GM19238 (cell line): ENCODE measurements around the gene AP3M1.

Experiments used
- DNase-seq: peaks from one replicate; pipeline ENCODE4 v3.0.0; 2011; ENCODE audit warnings: low spot score; ENCODE audit not compliant: insufficient read length

Gene AP3M1

DNA sequence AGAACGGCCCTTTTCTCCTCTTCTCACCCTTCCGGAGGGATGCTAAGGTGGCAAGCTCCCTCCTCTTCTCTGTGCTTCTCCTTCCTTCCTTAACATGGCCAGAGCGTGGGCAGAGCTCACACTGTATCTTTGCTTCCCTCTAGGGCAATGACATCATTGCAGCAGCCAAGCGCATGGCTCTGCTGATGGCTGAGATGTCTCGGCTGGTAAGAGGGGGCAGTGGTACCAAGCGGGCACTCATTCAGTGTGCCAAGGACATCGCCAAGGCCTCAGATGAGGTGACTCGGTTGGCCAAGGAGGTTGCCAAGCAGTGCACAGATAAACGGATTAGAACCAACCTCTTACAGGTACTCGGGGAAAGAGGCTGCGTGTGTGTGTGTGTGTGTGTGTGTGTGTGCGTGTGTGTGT is 36.6 kb downstream of the AP3M1 start:
- no peak for DNase-seq

DNA sequence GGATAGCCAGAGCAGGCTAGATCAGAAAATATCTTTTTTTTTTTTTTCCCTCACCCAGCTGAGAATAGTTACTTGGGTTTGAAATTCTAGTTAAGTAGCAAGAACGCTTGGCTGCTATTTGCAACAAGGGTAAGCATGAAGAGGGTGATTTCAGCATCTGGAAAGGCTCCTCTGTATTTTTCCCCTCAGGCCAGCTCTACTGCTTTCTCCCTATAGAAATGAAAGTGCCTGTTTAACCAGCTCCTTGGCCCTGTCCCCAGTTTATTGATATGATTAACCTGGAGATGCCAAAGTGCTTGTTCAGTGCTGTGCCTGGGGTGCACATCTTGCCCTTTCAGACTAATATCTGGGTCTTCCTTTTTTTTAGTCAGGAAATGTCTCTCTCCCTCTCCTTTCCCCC is 37.1 kb downstream of the AP3M1 start:
- DNase-seq: no peak

DNA sequence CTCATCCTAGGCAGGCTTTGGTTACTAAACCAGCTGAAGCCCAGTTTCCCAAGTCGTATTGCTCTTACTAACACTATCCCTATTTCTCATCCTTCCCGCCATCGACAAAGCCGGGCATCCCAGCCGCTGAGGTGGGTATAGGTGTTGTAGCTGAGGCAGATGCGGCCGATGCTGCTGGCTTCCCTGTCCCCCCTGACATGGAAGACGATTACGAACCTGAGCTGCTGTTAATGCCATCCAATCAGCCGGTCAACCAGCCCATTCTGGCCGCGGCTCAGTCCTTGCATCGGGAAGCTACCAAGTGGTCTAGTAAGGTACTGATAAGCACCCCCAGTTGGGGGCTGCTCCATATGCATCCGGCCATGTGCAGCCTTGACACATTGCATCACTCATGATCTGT is 38.8 kb downstream of the AP3M1 start:
- DNase-seq: no peak

DNA sequence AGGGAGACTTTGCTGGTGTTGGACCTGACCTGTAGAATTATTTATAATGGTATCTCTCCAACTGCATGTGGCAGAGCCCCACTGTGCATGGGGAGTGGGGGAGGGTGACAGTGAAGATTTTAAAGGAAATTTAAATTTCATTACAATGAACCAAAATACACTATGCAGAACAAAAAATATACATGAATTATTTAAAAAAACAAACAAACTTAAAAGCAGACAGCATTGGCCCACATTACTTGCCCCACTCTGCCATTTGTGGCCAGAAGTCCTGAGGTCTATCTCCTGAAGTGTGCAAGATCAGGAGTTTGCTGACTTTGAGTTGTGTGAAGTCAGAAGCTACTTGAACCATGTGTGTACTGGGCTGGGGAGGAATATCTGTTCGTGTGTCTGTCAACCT is 40.5 kb downstream of the AP3M1 start:
- no peak for DNase-seq

DNA sequence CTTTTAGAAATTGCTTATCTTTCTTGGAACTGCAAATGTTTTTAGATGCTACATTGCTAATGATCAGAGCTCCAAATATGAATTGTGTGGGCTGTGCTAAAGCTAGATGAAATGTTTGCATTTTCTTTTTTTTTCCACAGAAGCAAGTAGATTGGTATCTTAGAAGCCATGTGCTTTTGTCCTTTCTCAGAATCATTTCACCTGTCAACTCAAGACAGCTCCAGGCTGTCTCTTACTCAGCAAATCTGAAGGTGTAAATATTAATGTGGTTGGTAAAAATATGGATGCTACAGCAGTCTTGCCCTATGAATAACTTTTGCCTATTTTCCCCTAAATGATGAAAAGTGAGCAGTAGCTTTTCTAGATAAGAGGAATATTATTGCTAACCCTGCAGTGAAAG is 41.2 kb downstream of the AP3M1 start:
- no peak for DNase-seq

DNA sequence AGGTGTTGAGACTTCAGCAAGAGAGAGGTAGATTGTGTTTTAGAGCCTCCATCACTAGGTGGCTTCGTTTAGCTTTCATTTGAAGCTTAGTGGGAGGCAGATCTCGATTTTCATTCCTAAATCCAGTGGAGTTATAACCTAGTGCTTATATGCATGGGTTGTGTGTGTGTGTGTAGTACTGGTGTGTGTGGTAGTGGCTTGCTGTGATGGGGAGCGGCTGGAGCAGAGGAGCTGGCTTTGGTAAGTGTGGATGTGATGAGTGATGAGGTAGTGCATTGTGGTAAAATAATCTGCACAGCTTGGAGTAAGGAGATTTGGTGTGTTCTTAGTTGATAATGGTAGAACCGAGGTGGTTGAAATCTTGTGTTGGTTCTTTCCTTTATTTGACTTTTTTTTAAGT is 43.2 kb downstream of the AP3M1 start:
- DNase-seq: no peak

DNA sequence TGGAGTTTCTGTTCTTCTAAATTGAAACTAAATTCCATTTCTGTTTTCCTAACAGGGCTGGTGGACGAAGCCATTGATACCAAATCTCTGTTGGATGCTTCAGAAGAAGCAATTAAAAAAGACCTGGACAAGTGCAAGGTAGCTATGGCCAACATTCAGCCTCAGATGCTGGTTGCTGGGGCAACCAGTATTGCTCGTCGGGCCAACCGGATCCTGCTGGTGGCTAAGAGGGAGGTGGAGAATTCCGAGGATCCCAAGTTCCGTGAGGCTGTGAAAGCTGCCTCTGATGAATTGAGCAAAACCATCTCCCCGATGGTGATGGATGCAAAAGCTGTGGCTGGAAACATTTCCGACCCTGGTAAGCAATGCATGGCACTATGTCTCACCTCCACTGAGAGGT is 45.6 kb downstream of the AP3M1 start:
- no peak for DNase-seq

DNA sequence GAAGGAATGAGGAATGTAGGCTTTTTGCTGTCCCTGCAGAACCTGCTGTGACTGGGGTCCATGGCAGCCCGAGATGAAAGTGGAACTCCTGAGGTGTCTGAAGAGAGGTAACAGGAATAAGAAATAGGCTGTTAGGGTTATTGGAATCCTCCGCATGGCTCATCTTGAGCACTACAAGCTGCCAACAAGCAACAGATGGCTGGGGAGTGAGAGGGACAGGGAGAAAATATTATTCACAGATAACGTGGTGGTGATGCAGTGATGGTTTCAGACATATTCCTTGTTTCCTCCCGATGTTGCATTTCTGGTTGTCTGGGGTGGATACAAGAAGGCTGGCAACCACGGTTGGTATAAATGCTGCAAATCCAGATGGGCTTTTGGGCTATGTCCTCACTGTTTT is 46.1 kb downstream of the AP3M1 start:
- no peak for DNase-seq

DNA sequence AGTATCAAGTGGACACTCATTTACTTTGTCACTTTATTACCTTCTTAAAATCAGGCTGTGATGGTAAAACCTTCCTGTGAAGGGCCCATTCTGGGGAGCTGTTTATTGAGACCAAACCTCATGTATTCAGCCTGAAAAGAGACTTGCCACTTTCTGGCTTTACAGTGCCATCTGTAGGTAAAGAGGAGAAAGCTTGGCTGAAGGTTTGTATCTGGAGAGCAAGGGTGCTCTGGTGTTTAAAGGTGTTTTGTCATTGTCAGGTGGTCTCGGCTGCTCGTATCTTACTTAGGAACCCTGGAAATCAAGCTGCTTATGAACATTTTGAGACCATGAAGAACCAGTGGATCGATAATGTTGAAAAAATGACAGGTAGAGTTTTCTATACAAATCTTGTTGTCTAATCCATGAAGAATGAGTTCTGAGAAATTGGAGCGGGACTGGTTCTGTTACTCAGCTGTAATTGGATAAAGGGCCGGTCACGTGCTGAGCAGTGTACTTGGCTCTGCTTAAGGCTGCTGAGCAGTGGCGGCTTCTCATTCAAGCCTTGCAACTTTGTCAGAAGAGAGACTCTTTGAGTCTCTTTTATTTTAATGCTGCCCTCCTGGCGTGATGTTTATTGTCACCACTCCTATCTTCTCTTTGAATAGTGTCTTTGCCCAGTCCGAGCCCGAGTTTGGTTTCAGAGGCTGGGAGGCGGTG is 46.9 kb downstream of the AP3M1 start:
- peak; percentile 30 for DNase-seq

DNA sequence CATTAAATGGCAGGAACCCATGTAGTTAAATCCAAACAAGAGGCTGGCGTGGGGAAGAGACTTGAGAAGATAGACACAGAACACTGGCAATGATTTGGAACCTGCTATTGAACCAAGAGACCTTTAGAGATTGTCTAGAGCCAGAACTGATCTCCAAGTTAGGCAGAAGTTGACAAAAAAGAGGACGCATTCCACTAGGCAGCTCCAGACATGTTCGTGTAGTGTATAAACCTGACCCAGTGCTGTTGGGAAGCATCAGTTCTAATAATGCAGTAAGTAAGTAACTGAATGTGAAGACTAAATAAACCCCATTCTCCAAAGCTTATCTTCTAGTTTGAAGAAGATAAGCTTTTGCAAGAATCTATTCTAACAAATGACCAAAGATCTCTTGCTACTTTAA is 50.8 kb downstream of the AP3M1 start:
- no peak for DNase-seq

DNA sequence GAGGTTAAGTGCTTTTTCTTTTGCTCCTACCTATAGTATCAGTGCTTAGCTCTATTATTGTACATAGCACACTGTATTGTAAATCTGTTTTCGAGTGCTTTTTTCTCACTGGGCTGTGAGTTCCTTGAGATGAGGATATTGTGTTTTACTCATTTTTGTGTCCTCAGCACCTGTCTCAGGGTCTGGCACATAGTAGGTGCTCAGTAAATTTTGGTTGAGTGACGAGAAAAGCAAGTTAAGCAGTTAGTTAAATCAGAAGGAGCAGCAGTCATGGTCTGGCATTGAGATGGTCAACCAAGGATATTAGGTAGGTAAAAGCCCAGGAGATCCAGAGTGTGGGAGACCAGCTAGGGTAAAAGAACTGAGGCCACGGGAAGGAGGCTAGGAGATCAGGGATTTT is 51.2 kb downstream of the AP3M1 start:
- DNase-seq: no peak

DNA sequence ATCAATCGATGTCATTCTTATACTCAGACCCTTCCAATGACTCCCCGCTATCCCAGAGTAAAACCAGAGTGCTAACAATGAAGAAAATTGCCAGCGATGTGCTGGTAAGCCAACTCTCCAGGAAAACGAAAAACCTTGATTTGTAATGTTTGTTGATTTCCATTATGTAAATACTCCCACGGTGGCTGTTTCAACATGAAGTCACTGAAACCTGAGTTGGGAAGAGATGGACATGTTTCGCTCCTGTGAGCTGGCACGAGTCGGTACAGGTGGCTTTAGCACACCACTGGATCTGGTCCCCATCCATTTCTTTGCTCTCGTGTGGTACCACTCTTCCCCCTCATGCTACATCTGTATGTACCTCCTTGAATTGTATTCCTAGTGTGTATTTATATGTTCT is 52.9 kb downstream of the AP3M1 start:
- DNase-seq: no peak

DNA sequence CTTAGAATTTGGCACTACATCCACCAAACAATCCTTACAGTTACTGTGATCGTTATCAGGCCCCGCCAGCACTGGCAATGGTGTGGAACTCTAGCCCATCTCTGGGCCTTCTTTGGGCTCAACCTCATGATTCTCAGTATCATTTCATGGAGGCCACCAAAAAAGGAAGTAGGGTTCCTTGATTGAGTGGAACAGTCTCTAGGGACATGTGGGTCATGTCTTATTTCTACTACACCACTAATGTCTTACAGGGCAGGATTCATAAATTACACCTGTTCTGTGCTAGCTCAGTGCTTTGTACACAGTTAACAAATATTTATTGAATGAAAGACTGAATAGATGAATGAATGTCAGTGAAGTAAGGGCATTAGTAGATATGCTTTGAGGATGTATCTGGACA is 53.9 kb downstream of the AP3M1 start:
- DNase-seq: peak; percentile 44

DNA sequence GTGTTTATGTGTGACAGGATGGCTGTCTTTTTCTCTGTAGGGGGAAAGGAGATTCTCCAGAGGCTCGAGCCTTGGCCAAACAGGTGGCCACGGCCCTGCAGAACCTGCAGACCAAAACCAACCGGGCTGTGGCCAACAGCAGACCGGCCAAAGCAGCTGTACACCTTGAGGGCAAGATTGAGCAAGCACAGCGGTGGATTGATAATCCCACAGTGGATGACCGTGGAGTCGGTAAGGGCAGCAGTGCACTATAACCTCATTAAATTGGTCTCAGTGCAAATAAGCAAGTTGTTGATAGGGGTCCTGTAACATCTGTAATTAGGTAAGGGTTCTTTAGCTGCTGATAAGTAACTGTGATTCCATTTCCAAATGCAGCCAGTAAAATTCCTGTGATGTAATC is 56.4 kb downstream of the AP3M1 start:
- no peak for DNase-seq

DNA sequence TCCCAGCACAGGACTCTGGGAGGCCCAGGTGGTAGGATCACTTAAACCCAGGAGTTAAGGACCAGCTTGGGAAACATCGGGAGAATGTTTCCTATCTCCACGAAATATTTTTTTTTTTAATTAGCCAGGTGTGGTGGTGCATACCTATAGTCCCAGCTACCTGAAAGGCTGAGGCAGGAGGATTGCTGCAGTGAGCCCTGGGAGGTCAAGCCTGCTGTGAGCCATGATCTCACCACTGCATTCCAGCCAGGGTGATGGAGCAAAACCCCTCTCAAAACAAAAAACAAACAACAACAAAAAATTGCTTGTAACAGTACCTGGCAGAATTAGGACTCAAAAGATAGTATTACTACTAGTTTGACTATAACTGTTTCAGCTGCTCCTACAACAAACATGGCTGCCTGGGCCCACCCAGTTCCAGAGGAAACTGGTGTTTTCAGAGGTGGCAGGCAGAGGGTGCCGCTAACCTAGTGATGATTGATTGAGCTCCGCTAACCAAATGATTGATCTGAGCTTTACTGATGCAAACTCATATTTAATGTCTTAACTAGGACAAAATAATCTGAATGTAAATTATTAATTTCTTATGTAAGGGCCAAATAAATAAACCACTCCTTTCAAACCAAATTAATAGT is 57.0 kb downstream of the AP3M1 start:
- DNase-seq: no peak

DNA sequence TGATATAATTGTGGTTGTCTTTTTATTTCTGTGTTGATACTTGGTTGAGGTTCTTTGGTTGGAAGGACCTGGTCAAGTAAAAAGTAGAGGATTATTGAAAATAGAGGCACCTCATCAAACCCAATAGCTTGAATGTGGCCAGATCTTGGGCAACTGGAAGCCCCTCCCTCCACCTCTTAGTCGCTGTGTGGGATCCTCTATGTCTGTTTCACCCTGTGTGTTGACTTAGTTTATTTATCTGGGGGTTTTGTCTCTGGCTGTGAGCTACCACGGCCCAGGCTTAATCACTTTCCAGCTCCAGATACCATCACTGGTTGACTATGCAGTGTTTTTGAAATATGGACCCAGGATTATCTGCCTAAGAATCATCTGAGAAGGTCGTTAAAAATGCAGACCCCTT is 58.3 kb downstream of the AP3M1 start:
- no peak for DNase-seq

DNA sequence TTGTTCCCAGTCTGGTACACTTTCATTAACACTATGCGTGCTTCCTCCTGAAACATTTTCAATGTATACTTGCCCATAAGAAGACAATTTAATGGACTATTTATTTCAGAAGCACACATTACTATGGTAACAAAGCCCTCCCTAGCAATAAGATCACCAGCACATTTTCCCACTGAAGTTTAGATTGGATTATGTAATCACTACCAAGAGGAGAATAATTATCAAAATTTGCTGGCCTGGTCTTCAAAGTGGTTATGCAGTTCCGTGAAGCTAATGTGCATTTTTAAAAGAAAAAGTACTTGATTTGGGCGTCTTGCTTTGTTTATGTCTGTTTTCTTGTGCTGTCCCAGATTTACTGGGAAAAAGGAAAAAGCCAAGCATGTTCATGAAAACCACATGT is 61.9 kb downstream of the AP3M1 start:
- DNase-seq: no peak

DNA sequence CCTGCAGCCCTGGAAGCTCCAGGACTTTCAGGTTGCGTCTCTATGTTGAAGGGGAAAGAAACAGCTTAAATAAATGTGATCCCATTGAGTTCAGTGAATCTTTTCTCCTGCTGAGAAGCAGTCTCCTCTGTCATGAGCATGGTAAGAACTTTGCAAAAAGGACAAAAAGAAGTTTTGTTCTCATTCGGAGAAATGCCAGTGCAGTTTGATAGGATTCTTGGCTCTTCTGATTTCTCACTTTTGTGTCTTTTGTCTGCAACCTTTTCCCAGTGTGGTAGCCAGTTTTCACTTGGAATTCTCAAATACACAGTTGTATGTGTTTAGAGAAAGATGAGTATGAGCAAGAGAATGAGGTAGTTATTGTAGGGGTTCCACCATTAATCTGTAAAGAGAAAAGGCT is 64.3 kb downstream of the AP3M1 start:
- DNase-seq: no peak

DNA sequence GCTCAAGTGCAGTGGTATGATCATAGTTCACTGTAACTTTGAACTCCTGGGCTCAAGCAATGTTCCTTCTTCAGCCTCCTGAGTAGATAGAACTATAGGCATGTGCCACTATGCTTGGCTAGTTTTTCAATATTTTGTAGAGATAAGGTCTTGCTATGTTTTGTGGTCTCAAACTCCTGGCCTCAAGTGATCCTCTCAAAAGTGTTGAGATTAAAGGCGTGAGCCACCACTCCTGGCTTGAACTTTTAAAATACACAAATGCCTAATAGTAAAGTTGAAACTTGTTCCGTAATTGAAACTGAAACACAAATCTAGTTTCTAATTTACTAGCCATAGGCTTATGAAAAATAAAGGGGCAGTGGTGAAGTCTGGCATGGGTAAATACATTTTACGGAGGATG is 65.7 kb downstream of the AP3M1 start:
- peak; percentile 23 for DNase-seq

DNA sequence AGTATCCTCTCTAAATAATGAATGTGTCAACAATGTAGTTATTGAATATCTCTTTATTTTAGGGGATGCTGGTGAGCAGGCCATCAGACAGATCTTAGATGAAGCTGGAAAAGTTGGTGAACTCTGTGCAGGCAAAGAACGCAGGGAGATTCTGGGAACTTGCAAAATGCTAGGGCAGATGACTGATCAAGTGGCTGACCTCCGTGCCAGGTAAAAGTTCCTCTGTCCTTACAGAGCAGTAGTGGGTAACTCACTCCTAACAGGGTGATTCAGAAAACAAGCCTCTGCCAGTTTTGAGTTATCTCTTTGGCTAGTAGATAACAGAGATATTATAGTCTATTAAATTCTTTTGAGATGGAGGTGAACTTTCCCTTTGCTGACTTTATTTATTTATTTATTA is 67.3 kb downstream of the AP3M1 start:
- DNase-seq: no peak

DNA sequence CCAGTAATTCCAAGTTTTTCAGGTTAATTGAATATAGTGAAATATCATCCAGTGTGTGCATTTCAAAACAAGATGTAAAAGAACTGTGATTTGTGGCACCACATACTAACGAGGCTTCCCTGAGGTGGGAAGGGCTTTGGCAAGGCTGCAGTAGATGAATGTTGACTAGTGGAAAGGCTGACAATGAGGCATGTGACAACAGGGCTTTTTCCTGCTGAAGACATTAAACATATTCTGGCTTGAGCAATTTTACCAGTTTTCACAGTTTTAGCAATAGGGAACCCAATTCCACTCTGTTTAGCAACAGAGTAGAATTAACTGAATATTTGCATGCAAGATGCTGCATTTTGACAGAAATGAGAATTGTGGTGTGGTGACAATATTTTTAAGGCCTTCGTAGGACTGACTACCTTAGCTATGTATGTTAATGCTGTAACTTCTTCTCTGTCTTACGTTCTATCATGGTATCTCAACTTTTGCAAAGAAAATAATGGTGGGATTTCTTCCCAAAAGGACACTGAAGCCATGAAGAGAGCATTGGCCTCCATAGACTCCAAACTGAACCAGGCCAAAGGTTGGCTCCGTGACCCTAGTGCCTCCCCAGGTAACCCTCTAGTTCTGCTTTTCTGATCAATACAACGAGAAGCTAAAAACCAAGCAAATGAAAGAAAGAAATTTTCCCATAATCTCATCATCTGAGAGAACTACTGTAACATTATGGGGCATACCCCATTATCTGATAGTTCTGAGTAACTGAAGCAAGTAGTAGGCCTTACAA is 68.5 kb downstream of the AP3M1 start:
- DNase-seq: no peak

DNA sequence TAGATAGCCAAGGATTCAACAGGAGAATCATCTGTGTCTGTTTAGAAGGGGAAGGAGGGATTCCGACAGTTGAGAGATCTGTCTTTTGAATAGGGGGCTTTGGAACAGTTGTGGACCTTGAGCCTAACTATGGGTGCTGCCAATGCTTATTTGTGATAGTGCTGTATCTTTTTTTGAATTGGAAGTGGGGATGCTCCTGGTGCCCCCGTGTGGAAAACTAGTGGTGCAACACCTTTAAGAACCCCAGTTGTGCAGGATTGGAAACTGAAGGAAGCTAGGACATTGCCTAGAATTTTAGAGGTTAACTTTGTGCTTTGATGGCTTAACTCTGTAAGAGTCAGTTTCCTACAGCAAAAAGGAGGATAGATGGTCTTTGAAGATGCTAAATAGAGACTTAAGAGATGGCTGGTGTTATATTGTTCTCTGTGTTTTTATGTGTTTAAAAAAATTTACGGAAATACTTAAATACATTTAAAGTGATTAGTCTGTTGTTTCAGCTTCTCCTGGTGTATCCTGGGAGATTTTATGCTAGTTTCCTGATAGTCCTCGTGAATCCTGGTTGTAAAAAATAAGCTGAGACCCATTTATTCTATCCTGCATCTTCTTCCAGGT is 69.3 kb downstream of the AP3M1 start:
- DNase-seq: peak; percentile 19
